ENCODE results near the gene EFNB2.

Gene EFNB2

GRCh38 chr13:106525865-106526264 lies 9.6 kb downstream of the EFNB2 start:
- DNase-seq = no peak

DNA sequence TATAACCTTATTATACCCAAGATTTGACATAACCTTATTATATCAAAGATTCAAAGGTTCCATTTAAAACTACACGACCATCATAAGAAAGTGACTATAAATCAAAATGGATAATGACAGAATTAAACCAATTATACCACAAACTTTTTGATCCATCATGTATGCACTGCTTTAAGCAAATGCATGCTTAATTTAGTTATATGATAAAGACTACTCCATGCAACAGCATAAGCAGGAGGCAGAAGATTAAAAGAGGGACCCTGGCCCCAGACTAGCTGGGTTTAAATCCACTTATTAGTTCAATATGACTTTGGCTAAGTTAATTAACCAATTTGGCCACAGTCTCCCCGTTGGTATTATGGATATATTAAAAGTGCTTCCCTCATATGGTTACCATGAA lies 11.4 kb downstream of the EFNB2 start:
- DNase-seq = no peak

DNA sequence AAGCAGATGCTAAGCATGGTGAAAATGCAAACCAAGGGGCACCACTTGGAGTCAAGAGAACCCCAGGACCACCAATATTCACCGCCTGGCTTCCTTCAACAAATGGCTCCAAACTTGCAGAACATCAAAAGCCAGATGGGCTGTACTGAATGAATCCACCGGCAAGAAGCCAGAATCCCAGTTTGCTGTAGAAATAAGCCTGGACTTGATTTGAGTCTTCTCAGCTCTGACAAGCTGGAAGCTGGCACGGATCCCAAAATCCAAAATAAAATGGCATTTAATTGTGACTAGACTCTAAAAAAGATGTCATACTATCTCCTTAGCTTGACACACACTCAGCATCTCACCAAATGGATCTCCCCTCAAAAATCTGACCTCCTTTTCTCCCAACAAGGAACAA lies 11.9 kb downstream of the EFNB2 start:
- DNase-seq = no peak

DNA sequence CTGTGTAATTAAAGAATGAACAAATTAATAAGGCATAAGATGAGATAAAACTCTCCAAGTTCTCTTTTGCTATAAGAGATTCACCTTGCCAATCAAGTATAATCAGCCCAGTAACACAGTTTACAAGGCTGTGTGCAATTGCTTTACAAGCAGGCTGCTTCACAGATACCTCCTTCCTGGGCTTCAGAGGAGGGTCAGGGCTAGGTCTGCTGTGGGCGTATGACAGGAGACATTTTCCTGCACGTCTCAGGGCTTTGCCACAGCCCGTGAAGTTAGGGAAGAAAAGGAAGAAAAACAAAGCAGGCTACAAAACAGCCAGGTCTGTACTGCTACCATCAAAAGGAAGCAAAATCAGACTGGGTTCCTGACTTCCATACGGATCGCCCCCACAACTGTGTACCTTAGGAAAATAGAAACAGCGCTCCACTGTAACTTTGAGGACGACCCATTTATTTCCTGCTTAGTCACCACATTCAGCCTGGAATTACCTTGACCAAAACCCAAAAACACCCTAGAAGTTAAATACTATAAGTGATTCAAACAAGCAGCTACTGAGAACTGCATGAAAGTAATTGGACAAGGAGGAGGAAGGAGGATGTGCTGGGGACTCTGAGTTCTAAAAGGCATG lies 12.4 kb downstream of the EFNB2 start:
- no peak for DNase-seq

DNA sequence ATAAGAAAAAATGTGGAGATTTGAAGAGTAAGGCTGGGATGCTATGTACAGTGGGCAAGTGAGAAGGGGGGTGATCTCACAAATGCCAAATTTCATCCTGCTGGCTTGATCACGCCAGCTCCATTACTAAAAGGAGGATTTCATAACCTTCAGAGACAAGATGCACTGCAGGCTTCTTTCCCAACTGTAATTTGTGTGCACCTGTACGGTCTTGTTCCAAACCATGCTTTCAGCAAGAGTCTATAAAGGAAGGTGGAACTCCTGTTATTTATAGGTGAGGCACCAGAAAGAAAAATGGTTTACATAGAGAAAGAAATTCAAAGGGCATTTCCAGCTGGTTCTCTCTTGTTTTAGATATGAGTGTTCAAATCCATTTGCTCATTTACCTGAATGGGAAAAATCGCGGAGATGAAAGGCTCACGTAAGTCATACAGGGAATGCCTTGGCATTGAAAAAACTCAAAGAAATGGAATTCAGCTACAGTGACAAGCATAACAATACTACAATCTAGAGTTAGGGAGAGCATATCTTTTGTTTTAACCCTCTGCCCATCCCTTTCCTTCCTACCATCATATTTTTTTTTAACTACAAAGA lies 13.3 kb downstream of the EFNB2 start:
- no peak for DNase-seq

- no peak for DNase-seq
Observed at GRCh38 chr13:106521095-106521799, 14.2 kb downstream of the EFNB2 start.

DNA sequence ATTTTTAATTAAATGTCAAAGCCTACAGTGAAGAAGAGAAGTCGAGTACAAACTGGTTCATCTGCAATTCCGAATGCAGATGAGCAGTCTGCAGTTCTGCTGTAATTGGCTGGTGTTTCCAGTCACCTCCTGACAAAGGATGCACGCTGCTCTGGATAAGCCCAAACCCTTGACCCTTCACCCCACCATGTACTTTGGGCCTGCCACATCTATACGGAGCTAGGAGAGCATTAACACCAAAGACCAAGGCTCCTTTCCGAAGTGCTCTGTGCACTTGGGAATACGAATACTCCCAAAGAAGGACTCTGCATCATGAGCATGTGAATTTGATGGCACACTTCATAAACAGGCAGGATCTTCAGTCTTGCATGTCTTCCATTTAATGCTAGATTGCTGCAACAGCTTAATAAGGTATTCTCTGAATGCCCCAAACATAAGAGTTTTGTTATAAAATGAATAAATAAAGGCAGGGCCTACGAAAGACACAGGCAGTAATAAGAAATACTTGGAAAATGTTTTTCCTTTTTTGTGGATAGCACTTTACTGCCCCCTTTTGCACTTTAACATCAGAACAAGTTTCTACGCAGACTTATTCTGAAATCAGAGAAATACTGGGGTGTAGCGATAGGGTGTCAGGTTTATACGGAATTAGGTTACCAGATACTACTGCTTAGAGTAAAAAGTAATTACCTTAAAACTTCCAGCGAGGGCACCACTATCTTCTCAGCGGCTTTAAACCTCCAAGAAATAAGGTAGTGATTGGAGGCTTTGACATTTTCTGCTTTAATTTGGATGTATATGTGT lies 15.0 kb downstream of the EFNB2 start:
- DNase-seq = no peak

DNA sequence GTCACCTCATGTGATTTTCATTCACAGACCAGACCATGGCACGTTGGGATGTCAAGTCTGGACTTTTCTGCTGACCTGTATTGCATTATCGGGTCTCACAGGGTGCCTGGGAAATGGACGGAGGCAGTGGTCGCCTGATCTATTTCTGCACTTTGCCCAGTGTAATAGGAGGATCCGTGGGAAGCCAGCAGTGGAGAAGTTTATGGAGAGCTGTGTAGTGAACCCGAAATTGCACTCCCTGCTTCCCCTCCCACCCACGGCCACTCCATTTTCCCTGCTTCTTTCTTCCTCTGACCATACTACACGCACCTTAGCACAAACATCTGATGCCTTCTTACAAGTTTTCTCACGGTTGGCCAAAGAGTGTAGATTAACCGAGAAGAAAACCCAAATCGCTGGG lies 16.9 kb downstream of the EFNB2 start:
- no peak for DNase-seq

DNA sequence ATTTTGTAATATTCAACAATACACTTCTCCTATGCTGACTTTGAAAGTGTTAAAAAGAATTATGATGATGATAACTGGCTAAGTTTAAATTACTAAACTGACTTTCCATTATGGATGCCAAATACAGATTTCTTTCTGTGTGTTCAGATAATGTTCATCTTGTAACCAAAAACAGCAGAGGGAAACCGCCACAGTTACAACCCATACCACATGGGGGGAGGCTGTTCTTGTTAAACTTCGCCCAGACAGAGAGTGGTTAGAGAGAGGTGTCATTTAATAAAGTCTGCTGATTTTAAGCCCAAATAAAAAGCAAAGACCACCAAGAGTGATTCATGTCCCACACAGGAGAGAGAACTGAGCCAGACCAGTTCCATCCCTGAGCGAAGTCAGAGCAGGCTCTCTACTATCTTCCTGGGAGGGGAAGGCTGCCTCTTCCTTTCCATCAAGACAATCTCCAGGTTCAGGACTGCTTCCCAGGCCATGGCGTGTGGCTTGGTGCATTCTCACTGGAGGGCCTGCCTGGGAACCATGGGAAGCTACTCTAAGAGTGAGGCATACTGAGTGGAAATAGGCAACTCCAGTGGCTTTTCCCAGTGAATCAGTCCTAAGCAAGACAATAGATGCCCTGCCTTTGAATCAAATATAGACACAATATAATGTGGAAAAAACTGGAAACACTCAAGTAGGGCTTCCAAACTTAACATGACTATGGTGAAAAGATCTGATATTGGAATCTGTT lies 18.2 kb downstream of the EFNB2 start:
- DNase-seq = no peak

DNA sequence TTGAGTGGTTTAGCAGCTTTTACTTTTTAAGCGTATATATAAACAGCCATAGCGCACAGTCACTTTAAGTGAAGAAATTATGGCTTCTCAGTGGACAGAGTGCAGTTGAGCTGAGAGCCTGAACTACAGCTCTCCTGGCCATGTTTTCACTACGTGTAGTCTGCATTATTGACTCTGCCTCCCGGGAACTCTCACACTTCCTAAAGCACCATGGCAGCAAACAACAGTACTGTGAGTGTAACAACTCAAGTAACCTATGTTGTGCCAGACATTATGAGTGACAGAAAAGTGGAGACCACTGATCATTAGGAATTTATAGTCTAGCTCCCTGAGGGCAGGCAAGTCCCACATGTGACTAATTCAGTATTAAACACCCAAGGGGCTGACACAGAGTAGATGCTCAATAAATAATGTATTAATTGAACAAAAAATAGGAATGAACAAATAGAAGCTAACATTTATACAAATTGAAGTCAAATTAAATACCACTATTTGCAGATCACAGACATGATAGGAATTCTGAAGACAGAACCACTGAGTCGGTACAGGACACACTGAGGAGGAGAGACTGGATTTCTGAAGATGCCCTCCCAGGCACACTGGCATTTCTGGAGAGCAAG lies 19.7 kb downstream of the EFNB2 start:
- no peak for DNase-seq

DNA sequence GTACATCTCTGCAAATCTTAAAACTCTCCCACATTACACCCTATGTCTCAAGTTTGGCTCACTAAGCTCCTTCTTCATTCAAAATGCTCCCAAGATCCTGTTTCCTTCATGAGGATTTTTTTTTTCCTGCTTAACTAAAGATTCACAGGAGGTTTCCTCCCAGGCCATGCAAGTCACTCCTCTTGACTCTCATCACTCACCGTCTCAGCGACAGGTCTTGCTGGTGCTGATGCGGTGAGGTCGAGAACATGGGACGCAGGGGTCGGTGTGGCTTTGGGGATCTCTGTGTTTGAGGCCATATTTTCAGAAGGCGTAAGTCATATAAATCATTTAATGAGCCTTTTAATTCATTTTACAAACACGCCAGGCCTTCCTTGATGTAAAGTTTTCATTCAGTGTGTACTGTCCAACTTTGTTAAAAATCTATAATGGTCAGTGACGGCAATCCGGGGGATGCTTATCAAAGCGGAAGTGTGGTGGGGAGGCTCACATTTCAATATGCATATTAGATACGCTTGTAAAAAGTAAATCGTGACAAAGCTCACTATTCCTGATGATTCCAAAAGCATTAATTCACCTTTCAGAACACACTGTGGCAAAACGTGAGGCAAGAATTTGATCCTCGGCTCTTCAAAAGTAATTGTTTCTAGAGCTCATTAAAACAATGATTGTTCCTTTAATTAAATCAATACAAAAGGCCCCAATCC lies 20.4 kb downstream of the EFNB2 start:
- DNase-seq = no peak

GRCh38 chr13:106513025-106513983 lies 22.2 kb downstream of the EFNB2 start:
- no peak for DNase-seq

DNA sequence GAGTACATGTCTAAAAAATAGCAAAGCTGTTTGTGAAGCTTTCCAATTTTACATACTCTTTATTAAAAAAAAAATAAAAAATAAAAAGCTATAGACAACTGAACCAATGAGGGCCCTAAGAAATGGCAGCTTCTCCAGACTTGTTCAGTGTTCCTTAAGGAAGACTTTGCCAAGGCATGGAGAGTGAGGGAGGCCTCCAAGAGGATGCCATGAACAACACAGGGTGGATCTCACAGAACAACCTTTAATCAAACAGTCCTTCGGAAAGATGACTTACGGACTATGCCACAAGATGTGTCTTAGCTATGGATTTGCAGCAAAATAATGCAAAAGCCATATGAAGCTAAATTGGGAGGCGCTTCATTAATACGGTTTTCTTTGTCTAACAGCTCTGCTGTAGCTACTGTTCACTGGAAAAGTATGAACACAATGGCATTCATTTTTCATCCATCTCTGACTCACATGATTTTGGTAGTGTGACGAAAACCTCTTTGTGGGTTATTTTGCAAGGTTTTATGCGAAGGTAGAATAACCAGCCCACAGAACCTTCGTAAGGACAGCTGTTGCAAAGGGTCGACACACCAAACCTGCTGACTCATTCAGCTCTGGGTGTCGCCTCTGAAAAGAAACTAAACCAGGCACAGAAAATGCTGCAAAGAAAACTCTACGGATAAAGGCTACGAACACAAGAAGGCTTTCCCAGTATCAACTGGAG lies 27.7 kb downstream of the EFNB2 start:
- DNase-seq = peak; percentile 11 to 18

DNA sequence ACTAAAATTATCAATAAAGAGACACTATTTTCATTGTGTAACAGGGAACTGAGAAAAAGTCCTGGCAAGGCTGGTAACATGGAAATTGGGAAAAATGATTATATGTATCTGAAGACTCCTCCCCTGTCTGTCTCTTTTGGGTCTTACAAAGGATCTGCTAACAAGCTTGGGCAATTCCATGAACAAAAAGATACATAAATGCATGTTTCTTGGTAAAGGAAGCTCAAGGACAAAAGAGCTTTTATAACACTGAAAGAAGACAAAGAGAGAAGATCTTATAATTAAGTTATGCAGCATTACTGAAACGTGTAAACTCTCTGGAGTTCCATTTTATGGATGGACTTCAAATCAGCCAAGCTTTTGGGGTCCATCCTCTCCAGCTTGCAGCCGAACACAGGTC lies 29.2 kb downstream of the EFNB2 start:
- no peak for DNase-seq

- DNase-seq = no peak
Observed at GRCh38 chr13:106505732-106506131, 29.7 kb downstream of the EFNB2 start.

- DNase-seq = no peak
Observed at GRCh38 chr13:106505295-106505694, 30.2 kb downstream of the EFNB2 start.

DNA sequence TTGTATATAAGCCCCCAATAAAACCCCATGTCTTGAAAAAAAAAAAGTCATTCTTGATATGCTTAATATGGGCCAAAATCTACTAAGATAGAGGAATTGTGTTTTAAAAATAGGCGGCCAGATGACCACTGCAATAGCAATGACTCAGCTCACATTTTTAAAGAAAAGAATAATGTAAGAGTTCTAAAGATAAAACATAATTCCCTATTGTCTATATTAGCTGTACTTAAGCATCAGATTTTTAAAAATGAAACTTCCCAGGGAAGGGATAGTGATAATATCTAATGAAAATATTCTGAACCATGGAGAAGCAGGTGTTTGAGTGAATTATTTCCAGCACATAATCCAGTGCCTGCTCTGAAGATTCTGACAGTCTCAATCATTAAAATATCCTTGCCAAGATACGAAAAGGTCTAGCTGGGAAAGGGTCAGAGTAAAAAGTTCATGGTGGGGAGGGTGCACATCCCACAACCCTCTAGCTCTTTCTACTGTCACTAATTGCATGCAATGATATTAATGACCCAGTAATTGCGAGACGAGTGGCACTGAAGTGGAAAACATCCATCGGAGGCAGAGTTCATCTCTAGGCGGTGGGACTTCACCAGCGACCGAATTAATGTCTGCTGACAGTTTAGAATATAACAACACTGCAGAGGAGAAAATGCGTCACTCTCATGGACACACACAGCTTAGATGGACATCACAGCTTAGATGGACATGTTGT lies 31.6 kb downstream of the EFNB2 start:
- DNase-seq = no peak

DNA sequence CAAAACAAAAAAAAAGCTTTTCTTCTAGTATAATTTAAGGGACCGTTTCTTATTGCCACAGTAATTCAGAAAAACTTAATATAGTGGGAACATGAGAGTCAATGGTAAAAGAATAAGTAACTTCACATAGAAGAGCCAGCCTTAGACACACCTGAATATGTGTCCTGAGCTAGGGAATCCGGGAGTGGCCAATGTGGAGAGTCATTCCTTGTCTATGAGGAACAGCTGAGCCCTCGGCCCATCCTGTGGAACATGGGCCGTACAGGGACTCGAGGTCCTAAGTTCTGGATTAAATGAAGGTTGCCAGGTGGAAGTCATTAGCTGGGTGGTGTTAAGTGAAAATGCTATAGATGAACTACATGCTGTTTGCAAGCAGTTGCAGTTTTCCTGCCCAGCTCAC lies 32.2 kb downstream of the EFNB2 start:
- DNase-seq = no peak

DNA sequence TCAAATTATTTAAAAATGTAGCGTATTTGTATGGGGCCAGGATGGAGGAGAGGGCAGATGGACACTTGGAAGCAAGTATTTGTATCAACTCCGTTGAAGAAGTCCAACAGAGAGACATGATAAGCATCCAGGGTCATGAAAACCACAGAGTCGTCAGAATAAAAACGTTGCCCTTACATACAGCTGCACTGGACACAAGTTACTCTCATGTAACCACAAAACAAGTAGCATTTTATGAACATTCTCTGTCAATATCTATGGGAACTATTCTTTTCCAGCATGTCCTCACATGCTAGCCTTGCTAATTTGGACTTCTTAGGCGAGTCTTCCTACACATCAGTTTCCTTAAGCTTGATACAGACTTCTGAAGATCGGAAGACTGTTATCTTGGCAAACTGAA lies 35.0 kb downstream of the EFNB2 start:
- no peak for DNase-seq

All from inflammatory macrophage (primary cell).